Activated T-cell treated with anti-CD3 and anti-CD28 coated beads, Interleukin-2, amount 50 U/mL, for 4 hours (primary cell): ENCODE data around the gene OR5AR1. TPM values are rescaled to one million over a fixed set of nuclear protein-coding genes. Genes with fewer than 3 reads are reported as not detected.

ENCODE experiments used
- ATAC-seq, 2 donors: fragments of 200-7000 bp; cut with Tn5 transposase; one replicate each; pipeline ENCODE4 v1.10.0; 2021
- DNase-seq: peaks from one replicate; pipeline ENCODE4 v3.0.0-alpha.2; 2020
- H3K27me3 Mint-ChIP-seq: one replicate; pipeline ENCODE4 v1.8.0; 2021; ENCODE audit warnings: low read depth, mixed read lengths
- H3K36me3 Mint-ChIP-seq: one replicate; pipeline ENCODE4 v1.8.0; 2022; ENCODE audit warnings: mixed read lengths; ENCODE audit not compliant: insufficient read depth
- H3K4me1 Mint-ChIP-seq: one replicate; pipeline ENCODE4 v1.8.0; 2021; ENCODE audit warnings: low read depth, mixed read lengths
- H3K4me3 Mint-ChIP-seq: one replicate; pipeline ENCODE4 v1.8.0; 2021; ENCODE audit warnings: mild to moderate bottlenecking, moderate library complexity, mixed read lengths
- H3K9me3 Mint-ChIP-seq: one replicate; pipeline ENCODE4 v1.8.0; 2021; ENCODE audit warnings: mixed read lengths
- total RNA-seq, 3 donors: library from RNA; stranded (reverse); gene quantifications; one replicate each; pipeline ENCODE4 v1.2.1, GENCODE V29; 2021

Gene OR5AR1
- total RNA-seq, 3 donors from 2014 or later = not detected

DNA sequence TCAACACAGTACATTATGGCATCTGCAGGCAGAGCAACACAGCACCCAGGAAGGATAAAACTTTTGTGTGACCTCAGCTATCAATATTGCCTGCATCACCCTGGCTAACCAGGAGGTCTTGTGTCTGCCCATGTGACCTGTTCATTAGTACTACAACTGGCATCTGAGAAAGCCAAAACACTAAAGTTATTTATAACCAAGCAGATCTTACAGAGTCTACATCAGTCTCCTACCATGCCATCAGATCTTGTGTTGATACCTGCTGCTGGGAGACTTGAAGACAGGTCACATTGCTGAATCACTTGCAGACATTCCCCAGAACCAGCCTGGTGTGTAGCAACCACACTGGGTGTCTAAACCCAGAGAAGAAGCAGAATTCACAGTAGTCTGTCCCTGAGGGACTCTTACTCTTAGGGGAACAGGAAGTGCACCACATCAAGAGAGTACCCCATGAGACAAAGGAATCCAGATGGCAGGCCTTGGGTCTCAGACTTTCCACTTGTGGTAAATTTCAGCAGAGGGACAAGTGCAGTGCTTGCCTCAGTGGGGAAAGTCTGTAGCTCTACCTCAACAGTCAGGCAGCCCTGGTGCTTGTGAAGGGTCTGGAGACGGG lies 42.4 kb downstream of the OR5AR1 start:
- DNase-seq (no peak), ATAC-seq (no peak)
- no peaks in the 10 kb centered on the region for H3K4me1 Mint-ChIP-seq
- peaks cover 14% of the 10 kb centered on the region for H3K9me3 Mint-ChIP-seq
- H3K36me3 Mint-ChIP-seq = no peaks in the 10 kb centered on the region
- no peak overlapping the region for H3K4me3 Mint-ChIP-seq
- no peaks in the 10 kb centered on the region for H3K27me3 Mint-ChIP-seq

DNA sequence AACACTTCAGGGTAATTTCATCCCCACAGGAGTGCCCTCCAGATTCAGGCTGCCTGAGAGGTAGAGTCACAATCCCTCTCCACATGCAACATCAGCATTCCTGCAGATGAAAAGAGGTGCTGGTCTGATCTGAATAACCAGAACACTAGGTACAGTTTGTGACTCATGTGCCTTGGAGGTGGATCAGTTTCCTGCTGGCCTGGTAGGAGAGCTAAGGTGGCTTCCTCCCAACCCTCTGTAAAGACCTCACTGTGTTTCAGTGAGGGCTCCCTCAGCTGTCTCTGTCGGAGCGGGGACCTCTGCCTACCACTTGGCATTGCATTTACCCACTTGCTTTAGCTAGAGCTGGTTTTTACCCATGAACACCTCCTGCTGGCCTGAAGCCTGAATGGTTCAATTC lies 43.0 kb downstream of the OR5AR1 start:
- Mint-ChIP-seq H3K4me3 (no peak overlapping the region), H3K4me1 (no peaks in the 10 kb centered on the region), H3K36me3 (no peaks in the 10 kb centered on the region), H3K9me3 (peaks cover 13% of the 10 kb centered on the region), H3K27me3 (no peaks in the 10 kb centered on the region)
- DNase-seq = no peak
- ATAC-seq = no peak

DNA sequence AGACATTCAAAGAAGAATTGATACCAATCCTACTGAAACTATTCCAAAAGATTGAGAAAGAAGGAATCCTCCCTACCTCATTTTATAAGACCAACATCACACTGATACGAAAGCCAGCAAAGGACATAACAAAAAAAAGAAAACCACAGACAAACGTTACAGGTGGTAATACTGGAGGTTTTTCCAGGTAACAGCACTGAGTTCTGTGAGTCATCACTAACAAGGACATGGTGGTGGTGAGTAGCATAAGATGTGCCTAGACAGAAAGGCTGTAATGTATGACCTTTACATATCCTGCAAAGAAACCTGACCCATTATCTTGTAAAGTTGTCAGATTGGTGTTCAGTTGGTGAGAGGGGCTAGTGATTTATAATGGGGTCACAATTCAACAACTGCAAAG lies 50.7 kb downstream of the OR5AR1 start:
- no peaks in the 10 kb centered on the region for H3K27me3 Mint-ChIP-seq
- H3K4me1 Mint-ChIP-seq = no peaks in the 10 kb centered on the region
- no peaks in the 10 kb centered on the region for H3K36me3 Mint-ChIP-seq

More for the DNA sequence above, 50.7 kb downstream of the OR5AR1 start:
- Mint-ChIP-seq H3K4me3 (no peak overlapping the region), H3K9me3 (peaks cover 14% of the 10 kb centered on the region)
- no peak for ATAC-seq
- DNase-seq = no peak

Other genes with a start within 250 kb of the OR5AR1 start
- gene OR5M3, start 190.3 kb upstream of the OR5AR1 start, total RNA-seq = not detected
- not detected for gene OR5M8, start 172.3 kb upstream of the OR5AR1 start, total RNA-seq
- gene OR5M11, start 120.4 kb upstream of the OR5AR1 start, total RNA-seq = not detected
- not detected for gene OR5M10, start 86.0 kb upstream of the OR5AR1 start, total RNA-seq
- not detected for gene OR5M1, start 48.8 kb upstream of the OR5AR1 start, total RNA-seq
- not detected for gene OR5AP2, start 21.2 kb upstream of the OR5AR1 start, total RNA-seq
- not detected for gene OR9G1, start 35.4 kb downstream of the OR5AR1 start, total RNA-seq
- gene OR9G4, start 85.0 kb downstream of the OR5AR1 start, total RNA-seq = not detected